NOMO-1 treated with dmso at 0.1 percent for 144 hours (cell line): ENCODE results near the gene ZFP36L2.

ENCODE experiments used
- DNase-seq: peaks from one replicate; lab custom pipeline; 2025; ENCODE audit not compliant: unreplicated experiment; lab: John Stamatoyannopoulos, UW

Gene ZFP36L2

GRCh38 chr2:43224571-43225092 lies 1.8 kb downstream of the ZFP36L2 start:
- no peak for DNase-seq

- DNase-seq, result peak; percentile 51
Measured at GRCh38 chr2:43224131-43224570, 2.3 kb downstream of the ZFP36L2 start.

GRCh38 chr2:43223521-43224001 lies 2.8 kb downstream of the ZFP36L2 start:
- DNase-seq, result no peak

GRCh38 chr2:43222475-43223309 lies 3.7 kb downstream of the ZFP36L2 start:
- no peak for DNase-seq

GRCh38 chr2:43221763-43222474 lies 4.5 kb downstream of the ZFP36L2 start:
- peak; percentile 84 for DNase-seq

- DNase-seq, result peak; percentile 84
Measured at GRCh38 chr2:43221124-43221762, 5.2 kb downstream of the ZFP36L2 start.

GRCh38 chr2:43220760-43221123 lies 5.7 kb downstream of the ZFP36L2 start:
- no peak for DNase-seq

GRCh38 chr2:43220229-43220751 lies 6.1 kb downstream of the ZFP36L2 start:
- DNase-seq, result no peak

- DNase-seq, result peak; percentile 94
Measured at GRCh38 chr2:43219383-43220228, 6.8 kb downstream of the ZFP36L2 start.

- peak; percentile 77 for DNase-seq
Measured at GRCh38 chr2:43218702-43219382, 7.6 kb downstream of the ZFP36L2 start.

- peak; percentile 55 for DNase-seq
Measured at GRCh38 chr2:43218155-43218701, 8.2 kb downstream of the ZFP36L2 start.

GRCh38 chr2:43217228-43218154 lies 8.9 kb downstream of the ZFP36L2 start:
- no peak for DNase-seq

- no peak for DNase-seq
Measured at GRCh38 chr2:43216629-43217028, 9.8 kb downstream of the ZFP36L2 start.

- DNase-seq, result no peak
Measured at GRCh38 chr2:43215673-43216255, 10.6 kb downstream of the ZFP36L2 start.

GRCh38 chr2:43214253-43214652 lies 12.2 kb downstream of the ZFP36L2 start:
- no peak for DNase-seq

- peak; percentile 97 for DNase-seq
Measured at GRCh38 chr2:43212931-43213330, 13.5 kb downstream of the ZFP36L2 start.

- no peak for DNase-seq
Measured at GRCh38 chr2:43212216-43212835, 14.1 kb downstream of the ZFP36L2 start.
